Stimulated activated CD4-positive, alpha-beta T cell treated with anti-CD3 and anti-CD28 coated beads, Interleukin-4, amount 100 ng/mL, for 24 hours (primary cell): Measurements from ENCODE around the gene SLC33A1.
"Not testable (repeated sequence)": the region's sequence is repeated elsewhere in the genome, so short reads cannot be mapped to it uniquely, and the experiment has no call there.

ENCODE experiments used
- DNase-seq: peaks from one replicate; pipeline ENCODE4 v3.0.0-alpha.2; 2020

SLC33A1 gene

DNA sequence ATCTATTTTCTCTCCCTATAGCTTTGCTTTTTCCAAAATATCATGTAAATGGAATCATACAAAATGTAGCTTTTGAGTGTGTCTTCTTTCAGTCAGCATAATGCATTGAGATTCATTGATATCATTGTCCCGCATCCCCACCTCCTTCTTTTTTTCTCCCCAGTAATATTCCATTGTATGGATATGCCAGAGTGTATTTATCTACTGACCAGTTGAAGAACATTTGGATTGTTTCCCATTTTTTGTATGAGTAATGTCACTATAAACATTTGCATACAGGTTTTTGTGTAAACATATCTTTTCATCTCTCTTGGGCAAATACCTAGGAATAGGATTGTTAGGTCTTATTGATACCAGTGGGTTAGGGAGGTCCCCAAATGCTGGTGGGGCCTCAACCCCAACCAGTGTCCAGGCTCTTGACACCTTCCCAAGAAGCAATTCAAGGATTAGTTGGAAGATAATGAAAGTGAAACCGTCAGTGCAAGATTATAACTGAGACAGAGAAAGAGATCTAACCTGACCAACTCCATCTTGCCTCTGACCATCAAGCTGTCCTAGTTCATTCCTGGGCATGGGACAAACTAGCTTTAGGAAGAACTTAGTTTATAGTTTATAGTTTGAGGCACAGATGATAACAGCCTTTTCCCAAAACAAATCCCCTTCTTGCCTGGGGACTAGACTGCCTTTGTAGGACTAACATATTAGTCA lies 7.4 kb upstream of the SLC33A1 start:
- no peak for DNase-seq

DNA sequence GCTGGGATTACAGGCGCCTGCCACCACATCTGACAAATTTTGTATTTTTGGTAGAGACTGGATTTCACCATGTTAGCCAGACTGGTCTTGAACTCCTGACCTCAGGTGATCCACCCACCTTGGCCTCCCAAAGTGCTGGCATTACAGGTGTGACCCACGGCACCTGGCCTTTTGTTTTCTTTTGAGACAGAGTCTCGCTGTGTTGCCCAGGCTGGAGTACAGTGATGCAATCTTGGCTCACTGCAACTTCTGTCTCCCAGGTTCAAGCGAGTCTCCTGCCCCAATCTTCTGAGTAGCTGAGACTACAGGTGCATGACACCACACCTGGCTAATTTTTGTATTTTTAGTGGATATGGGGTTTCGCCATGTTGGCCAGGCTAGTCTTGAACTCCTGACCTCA lies 6.2 kb upstream of the SLC33A1 start:
- DNase-seq = not testable (repeated sequence)

GRCh38 chr3:155859859-155860258 lies 5.6 kb upstream of the SLC33A1 start:
- no peak for DNase-seq

DNA sequence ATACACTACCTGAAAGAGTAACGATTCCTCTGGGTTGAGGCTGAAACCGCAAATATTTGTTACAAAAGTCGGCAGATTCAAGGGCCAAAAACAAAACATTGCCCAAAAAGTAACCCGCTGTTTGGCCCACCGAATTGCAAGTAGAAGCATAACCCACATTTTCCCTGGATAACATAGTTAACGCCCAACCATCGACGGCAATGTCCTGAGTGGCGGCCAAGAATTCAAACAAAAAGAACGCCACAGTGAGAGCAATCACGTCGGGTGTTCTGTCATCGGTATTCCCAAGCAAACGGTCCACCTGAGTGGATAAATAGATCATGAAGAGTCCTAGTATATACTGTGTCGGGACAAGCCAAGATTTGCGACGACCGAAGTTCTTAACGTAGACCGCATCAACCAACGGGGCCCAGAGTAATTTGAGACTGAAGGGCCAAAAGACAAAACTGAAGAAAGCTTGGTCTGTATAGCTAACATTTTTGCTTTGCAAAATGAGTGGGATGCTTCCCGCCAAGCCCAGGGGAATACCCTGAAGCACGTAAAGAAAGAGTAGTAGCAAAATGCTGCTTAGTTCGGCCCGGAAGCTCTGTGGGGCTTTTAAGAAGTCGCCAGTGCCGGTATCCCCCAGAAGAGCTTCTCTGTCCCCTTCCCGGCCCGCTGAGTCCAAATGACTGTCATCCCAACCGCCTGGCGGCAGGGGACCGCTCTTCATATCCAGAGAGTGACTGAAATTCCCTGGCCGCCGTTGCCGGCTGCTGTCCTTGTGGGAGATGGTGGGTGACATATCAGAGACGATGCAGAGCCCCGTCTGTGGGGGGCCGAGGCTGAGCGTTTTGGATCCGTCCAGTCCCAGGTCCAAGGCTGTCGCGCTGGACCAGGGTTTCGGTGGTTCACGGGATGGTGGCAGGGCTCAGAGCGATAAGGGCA lies 750 bp downstream of the SLC33A1 start:
- DNase-seq = peak; percentile 37

GRCh38 chr3:155852341-155852740 lies 1.9 kb downstream of the SLC33A1 start:
- no peak for DNase-seq

GRCh38 chr3:155849404-155849803 lies 4.8 kb downstream of the SLC33A1 start:
- DNase-seq = not testable (repeated sequence)

GRCh38 chr3:155847993-155848392 lies 6.2 kb downstream of the SLC33A1 start:
- no peak for DNase-seq

DNA sequence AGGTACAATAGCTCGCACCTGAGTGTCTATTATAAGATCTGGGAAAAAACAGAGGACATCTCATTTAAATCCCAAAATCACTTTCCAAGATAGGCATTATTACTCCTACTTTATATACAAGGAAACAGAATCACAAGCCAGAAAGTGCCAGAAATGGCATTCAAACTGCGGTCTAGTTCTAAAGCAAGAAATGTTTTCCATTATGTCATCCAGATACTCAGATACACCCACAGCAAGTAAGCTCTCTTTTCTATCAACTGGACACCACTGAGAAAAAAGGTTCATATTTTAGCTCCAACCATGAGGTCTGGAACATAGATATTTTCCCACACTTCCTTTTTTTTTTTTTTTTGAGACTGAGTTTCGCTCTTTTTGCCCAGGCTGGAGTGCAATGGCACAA lies 8.1 kb downstream of the SLC33A1 start:
- no peak for DNase-seq

DNA sequence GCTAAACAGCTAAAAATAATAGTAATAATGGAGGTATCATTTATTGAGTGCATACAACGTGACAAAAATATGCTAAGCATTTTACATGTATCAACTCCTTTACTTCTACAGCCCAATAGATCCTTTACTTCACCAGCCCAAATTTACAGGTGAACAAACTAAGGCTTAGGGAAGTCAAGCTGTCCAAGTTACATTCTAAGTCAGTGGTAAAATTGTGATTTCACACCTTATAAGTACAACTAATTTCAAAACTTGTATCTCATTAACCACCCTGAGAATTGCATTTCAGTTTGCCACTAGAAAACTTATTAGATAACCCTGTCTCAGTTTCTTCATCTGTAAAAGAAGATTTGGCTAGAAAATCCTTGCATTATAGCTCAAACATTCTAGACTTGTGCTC lies 10.7 kb downstream of the SLC33A1 start:
- no peak for DNase-seq

GRCh38 chr3:155835341-155836071 lies 18.7 kb downstream of the SLC33A1 start:
- no peak for DNase-seq

- DNase-seq = not testable (repeated sequence)
These were observed 25.6 kb downstream of the SLC33A1 start for GRCh38 chr3:155828490-155829098.

- no peak for DNase-seq
These were observed 39.1 kb downstream of the SLC33A1 start for GRCh38 chr3:155815030-155815545.

DNA sequence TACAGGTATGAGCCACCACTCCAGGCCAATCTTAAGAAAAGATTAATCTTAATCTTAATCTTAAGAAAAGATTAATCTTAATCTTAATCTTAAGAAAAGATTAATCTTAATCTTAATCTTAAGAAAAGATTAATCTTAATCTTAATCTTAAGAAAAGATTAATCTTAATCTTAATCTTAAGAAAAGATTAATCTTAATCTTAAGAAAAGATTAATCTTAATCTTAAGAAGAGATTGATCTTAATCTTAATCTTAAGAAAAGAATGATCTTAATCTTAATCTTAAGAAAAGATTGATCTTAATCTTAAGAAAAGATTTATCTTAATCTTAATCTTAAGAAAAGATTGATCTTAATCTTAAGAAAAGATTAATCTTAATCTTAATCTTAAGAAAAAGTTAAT lies 41.0 kb downstream of the SLC33A1 start:
- not testable (repeated sequence) for DNase-seq

DNA sequence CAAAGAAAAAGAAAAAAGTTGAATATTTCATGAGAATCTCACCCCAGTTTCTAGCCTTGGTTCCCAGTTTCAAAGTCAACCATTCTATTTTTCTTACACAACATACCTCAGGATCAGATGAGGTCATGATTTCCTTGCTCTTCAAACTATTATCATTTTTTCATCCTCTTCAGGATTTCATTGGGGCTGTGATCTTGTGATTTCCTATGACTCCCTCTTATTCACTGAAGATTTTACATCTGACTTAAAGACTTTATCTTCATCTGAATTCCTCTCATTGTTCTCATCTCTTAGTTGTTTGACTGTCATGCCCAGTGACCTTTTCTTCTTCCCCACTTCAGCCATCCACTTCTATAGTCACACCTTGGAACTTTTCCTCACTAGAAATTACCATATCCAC lies 45.0 kb downstream of the SLC33A1 start:
- DNase-seq = no peak

- no peak for DNase-seq
These were observed 46.4 kb downstream of the SLC33A1 start for GRCh38 chr3:155807823-155808222.

DNA sequence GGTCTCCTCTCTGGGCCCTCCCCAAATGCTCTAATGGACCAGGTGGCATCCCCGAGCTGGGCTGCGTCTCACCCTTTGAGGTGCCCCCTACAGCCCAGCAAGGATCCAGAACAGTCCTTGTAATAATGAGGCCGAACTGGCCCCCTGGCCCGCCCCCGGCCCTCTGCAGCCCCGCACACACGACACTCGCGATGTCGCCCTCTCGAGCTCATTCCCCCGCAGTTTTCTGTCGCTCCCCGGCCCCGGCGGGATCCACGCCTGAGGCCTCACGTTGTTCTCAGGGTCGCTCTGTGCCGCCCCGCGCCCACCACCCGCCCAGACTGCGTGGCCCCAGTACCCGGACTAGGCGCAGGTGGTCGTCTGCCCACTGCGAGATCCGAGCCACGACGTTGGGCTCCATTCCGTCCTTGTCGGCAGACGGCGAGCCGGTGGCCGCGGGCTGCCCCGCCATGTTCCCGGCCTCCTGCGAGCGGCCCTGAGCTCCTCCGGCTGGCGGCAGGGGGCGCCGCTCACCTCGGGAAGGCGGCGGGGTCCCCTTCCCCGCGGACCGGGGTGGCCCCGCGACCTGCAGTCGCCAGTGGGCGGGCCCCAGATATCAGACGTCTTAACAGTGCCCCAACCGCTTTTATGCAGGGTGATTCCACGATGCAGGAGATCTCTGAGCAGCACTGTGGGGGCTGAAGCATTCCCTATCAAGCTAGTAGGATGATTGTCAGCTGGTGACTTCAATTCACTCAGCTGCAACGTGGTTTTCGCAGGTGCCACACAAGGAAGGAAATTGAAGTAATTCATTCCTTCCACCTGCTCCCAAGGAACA lies 48.2 kb downstream of the SLC33A1 start, which contains the start of gene C3orf33:
C3orf33 (minus strand) TSS at position 477 of the 817 bp plus-strand sequence; CDS start at position 451, 26 bp downstream.
- DNase-seq = peak; percentile 76

DNA sequence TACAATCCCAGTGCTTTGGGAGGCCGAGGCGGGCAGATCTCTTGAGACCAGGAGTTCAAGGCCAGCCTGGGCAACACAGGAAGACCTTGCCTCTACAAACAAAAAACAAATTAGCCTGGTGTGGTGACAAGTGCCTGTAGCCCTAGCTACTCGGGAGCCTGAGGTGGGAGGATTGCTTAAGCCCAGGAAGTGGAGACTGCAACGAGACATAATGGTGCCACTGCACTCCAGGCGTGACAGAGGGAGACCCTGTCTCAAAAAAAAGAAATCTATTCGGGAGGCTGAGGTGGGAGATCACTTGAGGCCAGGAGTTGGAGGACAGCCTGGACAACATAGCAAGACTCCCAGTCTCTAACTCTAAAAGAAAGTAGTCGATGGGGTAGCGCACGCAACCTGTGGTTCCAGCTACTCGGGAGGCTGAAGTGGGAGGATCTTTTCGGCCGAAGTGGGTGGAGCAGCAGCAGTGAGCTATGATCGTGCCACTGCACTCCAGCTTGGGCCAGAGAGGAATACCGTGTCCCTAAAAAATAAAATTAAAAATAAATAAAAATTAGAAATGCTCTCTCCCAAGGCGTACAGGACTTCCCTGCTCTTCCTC lies 48.9 kb downstream of the SLC33A1 start:
- DNase-seq = peak; percentile 13

DNA sequence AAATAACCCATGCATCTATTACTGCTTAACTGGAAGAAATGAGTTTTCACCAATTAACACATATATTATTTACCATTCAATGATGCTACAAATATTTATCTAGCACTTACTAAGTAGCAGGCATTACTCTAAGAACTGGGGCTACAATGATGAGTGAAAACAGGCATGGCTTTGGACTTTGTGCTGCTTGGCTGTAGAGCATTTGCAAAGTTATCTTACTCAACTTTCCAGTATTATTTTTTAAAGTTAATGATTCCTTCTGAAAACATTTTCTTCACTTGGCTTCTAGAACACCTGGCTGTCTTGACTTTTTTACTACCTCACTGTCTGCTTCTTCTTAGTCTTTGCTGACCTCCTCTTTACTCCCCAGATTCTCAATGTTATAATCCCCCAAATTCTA lies 49.9 kb downstream of the SLC33A1 start:
- no peak for DNase-seq

- DNase-seq = no peak
These were observed 61.7 kb downstream of the SLC33A1 start for GRCh38 chr3:155792532-155792931.

- DNase-seq = no peak
These were observed 63.0 kb downstream of the SLC33A1 start for GRCh38 chr3:155791190-155791589.

- no peak for DNase-seq
These were observed 63.8 kb downstream of the SLC33A1 start for GRCh38 chr3:155790272-155790925.
